Activated naive CD4-positive, alpha-beta T cell treated with anti-CD3 and anti-CD28 coated beads, Interleukin-2, amount 10 ng/mL, durations not matched to agents 7 days and 5 days (primary cell): Measurements from ENCODE around the gene FAM149A.

Experiments used
- CTCF ChIA-PET: fragments of 350-600 bp; sonication (Branson Sonifier 250); formaldehyde crosslinking; loops from one replicate; lab custom pipeline; 2021; ENCODE audit warnings: antibody characterized with exemption; lab: Charles Lee
- DNase-seq: peaks from one replicate; pipeline ENCODE4 v3.0.0-alpha.2; 2020
- H3K27ac Mint-ChIP-seq: one replicate; pipeline ENCODE4 v1.8.0; 2021; ENCODE audit warnings: mild to moderate bottlenecking, moderate library complexity, mixed read lengths
- H3K27me3 Mint-ChIP-seq: one replicate; pipeline ENCODE4 v1.8.0; 2021; ENCODE audit warnings: mild to moderate bottlenecking, mixed read lengths
- H3K36me3 Mint-ChIP-seq: one replicate; pipeline ENCODE4 v1.8.0; 2021; ENCODE audit warnings: mixed read lengths
- H3K4me1 Mint-ChIP-seq: one replicate; pipeline ENCODE4 v1.8.0; 2021; ENCODE audit warnings: mixed read lengths
- H3K4me3 Mint-ChIP-seq: one replicate; pipeline ENCODE4 v1.8.0; 2021; ENCODE audit warnings: mild to moderate bottlenecking, moderate library complexity, mixed read lengths
- H3K9me3 Mint-ChIP-seq: one replicate; pipeline ENCODE4 v1.8.0; 2021; ENCODE audit warnings: mixed read lengths

Gene FAM149A

GRCh38 chr4:186082221-186082620 lies 22.3 kb upstream of the FAM149A start:
- Mint-ChIP-seq H3K4me1 (no peaks in the 10 kb centered on the region), H3K9me3 (no peaks in the 10 kb centered on the region), H3K36me3 (no peaks in the 10 kb centered on the region), H3K4me3 (no peak overlapping the region), H3K27me3 (peaks cover 11% of the 10 kb centered on the region), H3K27ac (no peak overlapping the region)
- DNase-seq: no peak
- CTCF ChIA-PET: no interaction called here

- Mint-ChIP-seq H3K4me1 (no peaks in the 10 kb centered on the region), H3K9me3 (no peaks in the 10 kb centered on the region), H3K4me3 (no peak overlapping the region), H3K36me3 (no peaks in the 10 kb centered on the region), H3K27me3 (peaks cover 16% of the 10 kb centered on the region), H3K27ac (no peak overlapping the region)
- CTCF ChIA-PET: no interaction called here
- no peak for DNase-seq
These were observed 16.0 kb upstream of the FAM149A start for GRCh38 chr4:186088523-186088922.

- Mint-ChIP-seq H3K27me3 (peaks cover 27% of the 10 kb centered on the region), H3K36me3 (no peaks in the 10 kb centered on the region), H3K27ac (no peak overlapping the region), H3K4me1 (no peaks in the 10 kb centered on the region), H3K9me3 (no peaks in the 10 kb centered on the region), H3K4me3 (no peak overlapping the region)
- no peak for DNase-seq
- CTCF ChIA-PET: no interaction called here
These were observed 12.2 kb upstream of the FAM149A start for GRCh38 chr4:186092296-186092695.

GRCh38 chr4:186095406-186095805 lies 9.1 kb upstream of the FAM149A start:
- CTCF ChIA-PET: no interaction called here
- no peaks in the 10 kb centered on the region for H3K9me3 Mint-ChIP-seq
- H3K36me3 Mint-ChIP-seq: no peaks in the 10 kb centered on the region
- no peak for DNase-seq
- no peaks in the 10 kb centered on the region for H3K4me1 Mint-ChIP-seq
- H3K27ac Mint-ChIP-seq: no peak overlapping the region
- H3K4me3 Mint-ChIP-seq: no peak overlapping the region
- peaks cover 13% of the 10 kb centered on the region for H3K27me3 Mint-ChIP-seq

GRCh38 chr4:186096681-186097165 lies 7.8 kb upstream of the FAM149A start:
- Mint-ChIP-seq H3K36me3 (no peaks in the 10 kb centered on the region), H3K27me3 (peaks cover 18% of the 10 kb centered on the region), H3K9me3 (no peaks in the 10 kb centered on the region), H3K4me1 (no peaks in the 10 kb centered on the region), H3K27ac (no peak overlapping the region), H3K4me3 (no peak overlapping the region)
- no peak for DNase-seq
- CTCF ChIA-PET: no interaction called here

GRCh38 chr4:186097386-186097785 lies 7.1 kb upstream of the FAM149A start:
- Mint-ChIP-seq H3K4me3 (no peak overlapping the region), H3K4me1 (no peaks in the 10 kb centered on the region), H3K36me3 (no peaks in the 10 kb centered on the region), H3K27me3 (peaks cover 20% of the 10 kb centered on the region), H3K9me3 (no peaks in the 10 kb centered on the region), H3K27ac (no peak overlapping the region)
- CTCF ChIA-PET: interaction anchor here (0.9 kb wide), 1 partner anchor 31 kb away, joined by 3 read pairs; no protein-coding TSS in a partner anchor
- no peak for DNase-seq

GRCh38 chr4:186102931-186103330 lies 1.6 kb upstream of the FAM149A start:
- H3K27me3 Mint-ChIP-seq: peaks cover 55% of the 10 kb centered on the region
- CTCF ChIA-PET: no interaction called here
- no peak overlapping the region for H3K27ac Mint-ChIP-seq
- no peak for DNase-seq
- H3K4me3 Mint-ChIP-seq: no peak overlapping the region
- no peaks in the 10 kb centered on the region for H3K36me3 Mint-ChIP-seq
- H3K4me1 Mint-ChIP-seq: peaks cover 7% of the 10 kb centered on the region
- H3K9me3 Mint-ChIP-seq: no peaks in the 10 kb centered on the region

GRCh38 chr4:186104890-186105646 lies 564 bp downstream of the FAM149A start:
- CTCF ChIA-PET: interaction anchor here (1.0 kb wide), 1 partner anchor 37 kb away, joined by 3 read pairs; no protein-coding TSS in a partner anchor
- Mint-ChIP-seq H3K9me3 (no peaks in the 10 kb centered on the region), H3K36me3 (no peaks in the 10 kb centered on the region), H3K27me3 (peaks cover 62% of the 10 kb centered on the region), H3K4me3 (peak overlapping the region; percentile 73), H3K27ac (no peak overlapping the region), H3K4me1 (peaks cover 7% of the 10 kb centered on the region)
- peak; percentile 27 for DNase-seq

- Mint-ChIP-seq H3K4me3 (peak overlapping the region; percentile 73), H3K9me3 (no peaks in the 10 kb centered on the region), H3K4me1 (peaks cover 7% of the 10 kb centered on the region), H3K27ac (no peak overlapping the region), H3K36me3 (no peaks in the 10 kb centered on the region), H3K27me3 (peaks cover 62% of the 10 kb centered on the region)
- DNase-seq: no peak
- CTCF ChIA-PET: no interaction called here
These were observed 1.3 kb downstream of the FAM149A start for GRCh38 chr4:186105647-186106321.

- DNase-seq: no peak
- CTCF ChIA-PET: no interaction called here
- no peak overlapping the region for H3K27ac Mint-ChIP-seq
- no peaks in the 10 kb centered on the region for H3K9me3 Mint-ChIP-seq
- H3K4me3 Mint-ChIP-seq: no peak overlapping the region
- H3K4me1 Mint-ChIP-seq: peaks cover 7% of the 10 kb centered on the region
- no peaks in the 10 kb centered on the region for H3K36me3 Mint-ChIP-seq
- peaks cover 50% of the 10 kb centered on the region for H3K27me3 Mint-ChIP-seq
These were observed 3.4 kb downstream of the FAM149A start for GRCh38 chr4:186107947-186108346.

- Mint-ChIP-seq H3K4me1 (peaks cover 7% of the 10 kb centered on the region), H3K9me3 (no peaks in the 10 kb centered on the region), H3K27ac (no peak overlapping the region), H3K36me3 (no peaks in the 10 kb centered on the region), H3K27me3 (peaks cover 45% of the 10 kb centered on the region), H3K4me3 (no peak overlapping the region)
- DNase-seq: no peak
- CTCF ChIA-PET: no interaction called here
These were observed 3.9 kb downstream of the FAM149A start for GRCh38 chr4:186108391-186108790.

- Mint-ChIP-seq H3K27me3 (peaks cover 37% of the 10 kb centered on the region), H3K4me1 (peaks cover 7% of the 10 kb centered on the region), H3K36me3 (no peaks in the 10 kb centered on the region), H3K9me3 (no peaks in the 10 kb centered on the region), H3K27ac (no peak overlapping the region), H3K4me3 (no peak overlapping the region)
- CTCF ChIA-PET: no interaction called here
- DNase-seq: no peak
These were observed 4.7 kb downstream of the FAM149A start for GRCh38 chr4:186109245-186109644.

GRCh38 chr4:186116697-186117096 lies 12.2 kb downstream of the FAM149A start:
- CTCF ChIA-PET: no interaction called here
- no peak for DNase-seq
- Mint-ChIP-seq H3K27me3 (peaks cover 12% of the 10 kb centered on the region), H3K4me1 (no peaks in the 10 kb centered on the region), H3K36me3 (no peaks in the 10 kb centered on the region), H3K27ac (no peak overlapping the region), H3K9me3 (no peaks in the 10 kb centered on the region), H3K4me3 (no peak overlapping the region)

- H3K4me1 Mint-ChIP-seq: no peaks in the 10 kb centered on the region
- H3K27ac Mint-ChIP-seq: no peak overlapping the region
- DNase-seq: no peak
- H3K9me3 Mint-ChIP-seq: no peaks in the 10 kb centered on the region
- H3K36me3 Mint-ChIP-seq: no peaks in the 10 kb centered on the region
- CTCF ChIA-PET: no interaction called here
- H3K27me3 Mint-ChIP-seq: peaks cover 12% of the 10 kb centered on the region
- H3K4me3 Mint-ChIP-seq: no peak overlapping the region
These were observed 14.1 kb downstream of the FAM149A start for GRCh38 chr4:186118582-186118981.

- no peaks in the 10 kb centered on the region for H3K4me1 Mint-ChIP-seq
- H3K27me3 Mint-ChIP-seq: peaks cover 12% of the 10 kb centered on the region
- no peaks in the 10 kb centered on the region for H3K9me3 Mint-ChIP-seq
- CTCF ChIA-PET: no interaction called here
- no peak overlapping the region for H3K27ac Mint-ChIP-seq
- no peak for DNase-seq
- H3K36me3 Mint-ChIP-seq: no peaks in the 10 kb centered on the region
- no peak overlapping the region for H3K4me3 Mint-ChIP-seq
These were observed 16.6 kb downstream of the FAM149A start for GRCh38 chr4:186121057-186121456.
